Stimulated activated CD8-positive, alpha-beta memory T cell treated with anti-CD3 and anti-CD28 coated beads, Interleukin-7, amount 100 ng/mL, for 48 hours (primary cell): ENCODE results near the gene MIS12.

Source experiments
- DNase-seq, 2 donors: peaks; one replicate each; pipeline ENCODE4 v3.0.0-alpha.2; 2020; ENCODE audit warnings: low read depth in 1 of 2; ENCODE audit errors: extremely low read depth in 1 of 2

Gene MIS12

GRCh38 chr17:5486206-5487124 lies at the start of gene MIS12:
Gene MIS12, plus strand, starts transcription at chr17:5486566. Its CDS starts 2,297 bp downstream, at chr17:5488863.
- peak; percentile 89 to 99 for DNase-seq

GRCh38 chr17:5437721-5438317 lies 48.5 kb upstream of the MIS12 start:
- DNase-seq = no peak

- DNase-seq = peak; percentile 79 to 81
These were observed 47.5 kb upstream of the MIS12 start, which contains the start of gene C1QBP for GRCh38 chr17:5438716-5439445. Gene C1QBP, minus strand, starts transcription at chr17:5439155. Its CDS starts 82 bp downstream, at chr17:5439073.

- no peak for DNase-seq
These were observed 47.0 kb upstream of the MIS12 start for GRCh38 chr17:5439446-5439764.

GRCh38 chr17:5443728-5444127 lies 42.6 kb upstream of the MIS12 start:
- no peak for DNase-seq

- no peak for DNase-seq
These were observed 42.2 kb upstream of the MIS12 start for GRCh38 chr17:5444209-5444608.

GRCh38 chr17:5446786-5447185 lies 39.6 kb upstream of the MIS12 start:
- no peak for DNase-seq

- DNase-seq = no peak
These were observed 21.5 kb upstream of the MIS12 start for GRCh38 chr17:5464717-5465507.

- DNase-seq = no peak
These were observed 20.1 kb upstream of the MIS12 start for GRCh38 chr17:5466295-5466694.

GRCh38 chr17:5467416-5467815 lies 18.9 kb upstream of the MIS12 start:
- no peak for DNase-seq

GRCh38 chr17:5468075-5468473 lies 18.3 kb upstream of the MIS12 start:
- no peak for DNase-seq

- DNase-seq = no peak
These were observed 13.9 kb upstream of the MIS12 start for GRCh38 chr17:5472511-5472910.

GRCh38 chr17:5473906-5474305 lies 12.5 kb upstream of the MIS12 start:
- DNase-seq = no peak

GRCh38 chr17:5478992-5479391 lies 7.4 kb upstream of the MIS12 start:
- DNase-seq = no peak

GRCh38 chr17:5480962-5481361 lies 5.4 kb upstream of the MIS12 start:
- DNase-seq = no peak

GRCh38 chr17:5481451-5481850 lies 4.9 kb upstream of the MIS12 start:
- DNase-seq = no peak

- no peak for DNase-seq
These were observed 828 bp upstream of the MIS12 start, which contains the start of gene DERL2 for GRCh38 chr17:5485270-5486205. Gene DERL2, minus strand, starts transcription at chr17:5486178. Its CDS starts 17 bp downstream, at chr17:5486161.

- DNase-seq = no peak
These were observed 2.4 kb downstream of the MIS12 start for GRCh38 chr17:5488752-5489151.

GRCh38 chr17:5492970-5493369 lies 6.6 kb downstream of the MIS12 start:
- no peak for DNase-seq
